Keratinocyte (primary cell): ENCODE data around the gene RNF148. TPM values are rescaled to one million over a fixed set of nuclear protein-coding genes. Genes with fewer than 3 reads are reported as not detected.

Experiments
- DNase-seq: peaks from one replicate; pipeline ENCODE4 v3.0.0-alpha.2; 2011; ENCODE audit warnings: low read depth, missing footprints, low spot score
- FAIRE-seq: peaks from 2 replicates; lab custom pipeline; 2011; peaks lifted over from hg19 to GRCh38; lab: Jason Lieb, UNC
- H2AFZ ChIP-seq: 2 replicates; pipeline ENCODE4 v1.6.0; 2012; ENCODE audit warnings: low read length, control low read depth, inconsistent platforms; ENCODE audit not compliant: control insufficient read depth
- H3K27ac ChIP-seq: 2 replicates; pipeline ENCODE4 v1.5.1; 2011; ENCODE audit warnings: low read length; ENCODE audit not compliant: control insufficient read depth, insufficient read depth
- H3K27me3 ChIP-seq: 3 replicates; pipeline ENCODE4 v1.6.0; 2011; ENCODE audit warnings: low read length; ENCODE audit not compliant: control insufficient read depth, insufficient read depth; ENCODE audit errors: extremely low read depth
- H3K36me3 ChIP-seq, 2 experiments: 2 replicates in 1 of 2; 3 replicates in 1 of 2; pipeline ENCODE4 v1.5.1; 2011; ENCODE audit warnings: low read length in 2 of 2, mild to moderate bottlenecking in 1 of 2; ENCODE audit not compliant: control insufficient read depth in 2 of 2, insufficient read depth in 2 of 2; ENCODE audit errors: extremely low read depth in 1 of 2
- H3K4me1 ChIP-seq: 3 replicates; pipeline ENCODE4 v1.5.1; 2011; ENCODE audit warnings: low read length; ENCODE audit not compliant: control insufficient read depth, insufficient read depth; ENCODE audit errors: extremely low read depth
- H3K4me2 ChIP-seq: 3 replicates; pipeline ENCODE4 v1.6.0; 2011; ENCODE audit warnings: low read depth, low read length; ENCODE audit not compliant: control insufficient read depth, insufficient read depth; ENCODE audit errors: extremely low read depth
- H3K4me3 ChIP-seq, 3 experiments: fragments of 200-600 bp in 1 of 3; sonication (generic) in 1 of 3; 2 replicates in 2 of 3; 3 replicates in 1 of 3; pipeline ENCODE4 v1.5.1; 2011 to 2016; ENCODE audit warnings: low read length in 3 of 3, mild to moderate bottlenecking in 3 of 3, control low read depth in 2 of 3, inconsistent platforms in 1 of 3, low read depth in 1 of 3, mixed read lengths in 1 of 3, mixed run types in 1 of 3, moderate library complexity in 1 of 3; ENCODE audit not compliant: control insufficient read depth in 2 of 3, insufficient read depth in 2 of 3; ENCODE audit errors: extremely low read depth in 1 of 3
- H3K79me2 ChIP-seq: 2 replicates; pipeline ENCODE4 v1.6.0; 2012; ENCODE audit warnings: low read length; ENCODE audit not compliant: control insufficient read depth, insufficient read depth
- H3K9ac ChIP-seq: 3 replicates; pipeline ENCODE4 v1.6.0; 2011; ENCODE audit warnings: low read length; ENCODE audit not compliant: control insufficient read depth, insufficient read depth; ENCODE audit errors: extremely low read depth
- H3K9me1 ChIP-seq: 3 replicates; pipeline ENCODE4 v1.6.0; 2011; ENCODE audit warnings: low read length; ENCODE audit not compliant: control insufficient read depth, insufficient read depth; ENCODE audit errors: extremely low read depth
- H3K9me3 ChIP-seq: 2 replicates; pipeline ENCODE4 v1.5.1; 2012; ENCODE audit warnings: low read depth, low read length; ENCODE audit not compliant: control insufficient read depth
- H4K20me1 ChIP-seq: 3 replicates; pipeline ENCODE4 v1.6.0; 2011; ENCODE audit warnings: low read length; ENCODE audit not compliant: control insufficient read depth, insufficient read depth; ENCODE audit errors: extremely low read depth
- CTCF ChIP-seq, 3 experiments: IDR thresholded peaks in 1 of 3; conservative IDR thresholded peaks in 1 of 3; optimal IDR thresholded peaks in 1 of 3; 2 replicates in 2 of 3; 3 replicates in 1 of 3; pipeline versions ENCODE3 to v1.5.1; 2011; ENCODE audit warnings: low read length in 3 of 3, mild to moderate bottlenecking in 3 of 3, moderate library complexity in 2 of 3, control low read depth in 1 of 3, inconsistent platforms in 1 of 3; ENCODE audit not compliant: insufficient read depth in 2 of 3; ENCODE audit errors: extremely low read depth in 1 of 3
- EZH2 ChIP-seq: IDR thresholded peaks from one replicate; pipeline ENCODE4 v1.6.1; 2012; ENCODE audit warnings: inconsistent platforms, mild to moderate bottlenecking, low read length, moderate library complexity
- dilution Hi-C: fragments of 300-500 bp; cut with MboI; formaldehyde crosslinking; loops from one replicate; pipeline ENCODE4 v1.7.0; 2020; ENCODE audit warnings: low sequenced_read_pairs; ENCODE audit not compliant: extremely low pct_ligation_motif_present
- polyA plus RNA-seq, 5 experiments: library from polyadenylated mRNA; depleted of rRNA in 3 of 5; stranded (reverse) in 3 of 5; stranded (forward) in 1 of 5; unstranded in 1 of 5; fragments of >200 nt; gene quantifications; 1 replicate in 1 of 5; 2 replicates in 3 of 5; 3 replicates in 1 of 5; pipeline versions ENCODE4 v1.2.1 to v1.2.3, GENCODE V29; 2011 to 2012; ENCODE audit warnings: missing spikeins in 2 of 5, low read depth in 1 of 5, low replicate concordance in 1 of 5

The RNF148 gene
- polyA plus RNA-seq, 1 donor (not counting 4 experiments of a cell fraction or from before 2014, with no cell fraction given), result not detected

- dilution Hi-C loops, result no loop called here
- no peaks in the 10 kb centered on the region for H3K79me2 ChIP-seq
- DNase-seq (no peak), FAIRE-seq (no peak)
- H3K4me1 ChIP-seq, result no peaks in the 10 kb centered on the region
- H4K20me1 ChIP-seq, result no peaks in the 10 kb centered on the region
- no peaks in the 10 kb centered on the region for H3K36me3 ChIP-seq
- H3K4me3 ChIP-seq, result no peak overlapping the region
- H2AFZ ChIP-seq, result no peak overlapping the region
- H3K9me1 ChIP-seq, result no peaks in the 10 kb centered on the region
- H3K9me3 ChIP-seq, result no peaks in the 10 kb centered on the region
- H3K27ac ChIP-seq, result no peak overlapping the region
- TF ChIP-seq EZH2 (no peak), CTCF (optimal IDR thresholded peaks at IDR 0.05 in 1 of 3, IDR thresholded peaks at IDR 0.05 in 1 of 3, conservative IDR thresholded peaks at IDR 0.05 in 1 of 3; ENCODE audit: extremely low read depth in 1 of 3, insufficient read depth in 2 of 3, low read length in 3 of 3) (no peak)
- H3K9ac ChIP-seq, result no peak overlapping the region
- no peaks in the 10 kb centered on the region for H3K27me3 ChIP-seq
- no peak overlapping the region for H3K4me2 ChIP-seq
Measured at GRCh38 chr7:122706836-122707235, 4.1 kb upstream of the RNF148 start.

- FAIRE-seq (no peak), DNase-seq (no peak)
- Histone ChIP-seq H3K4me2 (no peak within 1 kb of the TSS), H3K79me2 (no peaks in the 10 kb centered on the region), H4K20me1 (no peaks in the 10 kb centered on the region), H3K9ac (no peak within 1 kb of the TSS), H2AFZ (no peak within 1 kb of the TSS), H3K4me3 (no peak within 1 kb of the TSS), H3K9me1 (no peaks in the 10 kb centered on the region), H3K27me3 (no peaks in the 10 kb centered on the region), H3K27ac (no peak within 1 kb of the TSS), H3K36me3 (no peaks in the 10 kb centered on the region), H3K4me1 (no peaks in the 10 kb centered on the region), H3K9me3 (no peaks in the 10 kb centered on the region)
- no peak for TF ChIP-seq CTCF (optimal IDR thresholded peaks at IDR 0.05 in 1 of 3, IDR thresholded peaks at IDR 0.05 in 1 of 3, conservative IDR thresholded peaks at IDR 0.05 in 1 of 3; ENCODE audit: extremely low read depth in 1 of 3, insufficient read depth in 2 of 3, low read length in 3 of 3)
- dilution Hi-C loops, result no loop called here
Measured at GRCh38 chr7:122699017-122699416, 3.7 kb downstream of the RNF148 start, which contains the start of gene RNF133. RNF133 (minus strand) TSS chr7:122699117; CDS start chr7:122698918, 199 bp downstream.
